Activated CD4-positive, alpha-beta T cell treated with anti-CD3 and anti-CD28 coated beads for 36 hours (primary cell): ENCODE measurements around the gene AADAC. TPM values are rescaled to one million over a fixed set of nuclear protein-coding genes. Genes with fewer than 3 reads are reported as not detected.
"Not testable (repeated sequence)": the region's sequence is repeated elsewhere in the genome, so short reads cannot be mapped to it uniquely, and the experiment has no call there.

Experiments used
- ATAC-seq: fragments of 200-7000 bp; cut with Tn5 transposase; one replicate; pipeline ENCODE4 v1.10.0; 2021; ENCODE audit warnings: mild to moderate bottlenecking, moderate library complexity
- CTCF ChIA-PET: fragments of 350-600 bp; sonication (Branson Sonifier 250); formaldehyde crosslinking; loops from one replicate; lab custom pipeline; 2021; ENCODE audit warnings: antibody characterized with exemption; lab: Charles Lee
- POLR2A ChIA-PET: fragments of 350-600 bp; sonication (Branson Sonifier 250); formaldehyde crosslinking; loops from one replicate; lab custom pipeline; 2021; ENCODE audit warnings: antibody characterized with exemption, inconsistent platforms; lab: Charles Lee
- DNase-seq: peaks from one replicate; pipeline ENCODE4 v3.0.0-alpha.2; 2020
- H3K27ac Mint-ChIP-seq: one replicate; pipeline ENCODE4 v1.8.0; 2021; ENCODE audit warnings: mixed read lengths
- H3K27me3 Mint-ChIP-seq: one replicate; pipeline ENCODE4 v1.8.0; 2021; ENCODE audit warnings: mixed read lengths
- H3K36me3 Mint-ChIP-seq: one replicate; pipeline ENCODE4 v1.8.0; 2021; ENCODE audit warnings: low read depth, mixed read lengths
- H3K4me1 Mint-ChIP-seq: one replicate; pipeline ENCODE4 v1.8.0; 2021; ENCODE audit warnings: mixed read lengths
- H3K4me3 Mint-ChIP-seq: one replicate; pipeline ENCODE4 v1.8.0; 2021; ENCODE audit warnings: mild to moderate bottlenecking, moderate library complexity, mixed read lengths
- H3K9me3 Mint-ChIP-seq: one replicate; pipeline ENCODE4 v1.8.0; 2021; ENCODE audit warnings: low read depth, mixed read lengths
- intact Hi-C, 2 experiments: fragments of 100-400 bp; cut with DNase I in 1 of 2; cut with micrococcal nuclease in 1 of 2; formaldehyde crosslinking; loops; one replicate each; pipeline versions ENCODE4 v1.14.2 to v1.15.1; 2022 to 2024; cut with DNase I, micrococcal nuclease
- total RNA-seq, 2 experiments: library from RNA; stranded (reverse); gene quantifications; one replicate each; pipeline ENCODE4 v1.2.3, GENCODE V29; 2021

Gene AADAC
- total RNA-seq: not detected

GRCh38 chr3:151813799-151814198, at the start of gene AADAC:
Gene AADAC (plus strand): TSS chr3:151814116. CDS start chr3:151814163, 47 bp downstream.
- Mint-ChIP-seq H3K27me3 (peaks cover 2% of the 10 kb centered on the region), H3K36me3 (no peaks in the 10 kb centered on the region), H3K4me3 (no peak within 1 kb of the TSS), H3K4me1 (no peaks in the 10 kb centered on the region), H3K9me3 (no peaks in the 10 kb centered on the region), H3K27ac (no peak within 1 kb of the TSS)
- CTCF ChIA-PET: interaction anchor here (1.2 kb wide), 1 partner anchor 24 kb away, joined by 3 read pairs; no protein-coding TSS in a partner anchor
- intact Hi-C loops: no loop called here
- ATAC-seq: no peak
- POLR2A ChIA-PET: no interaction called here
- no peak for DNase-seq

GRCh38 chr3:151764699-151765098, 49.2 kb upstream of the AADAC start:
- DNase-seq, H3K4me3 Mint-ChIP-seq: not testable (repeated sequence)

GRCh38 chr3:151765685-151766084, 48.2 kb upstream of the AADAC start:
- Mint-ChIP-seq H3K9me3 (peaks cover 3% of the 10 kb centered on the region), H3K27ac (no peak overlapping the region), H3K27me3 (no peaks in the 10 kb centered on the region), H3K4me1 (no peaks in the 10 kb centered on the region), H3K36me3 (no peaks in the 10 kb centered on the region), H3K4me3 (no peak overlapping the region)
- DNase-seq (no peak), ATAC-seq (no peak)
- intact Hi-C loops: no loop called here
- POLR2A ChIA-PET: no interaction called here
- CTCF ChIA-PET: interaction anchor here (0.7 kb wide), 1 partner anchor 19 kb away, joined by 3 read pairs; no protein-coding TSS in a partner anchor

More at GRCh38 chr3:151764699-151765098, 49.2 kb upstream of the AADAC start:
- H3K9me3 Mint-ChIP-seq, H3K36me3 Mint-ChIP-seq, ATAC-seq, intact Hi-C loops, H3K27ac Mint-ChIP-seq, POLR2A ChIA-PET, H3K4me1 Mint-ChIP-seq, H3K27me3 Mint-ChIP-seq, CTCF ChIA-PET: not testable (repeated sequence)

- Mint-ChIP-seq H3K9me3 (peaks cover 3% of the 10 kb centered on the region), H3K36me3 (no peaks in the 10 kb centered on the region), H3K27ac (no peak overlapping the region), H3K4me1 (no peaks in the 10 kb centered on the region), H3K27me3 (no peaks in the 10 kb centered on the region), H3K4me3 (no peak overlapping the region)
- CTCF ChIA-PET: no interaction called here
- intact Hi-C loops: no loop called here
- POLR2A ChIA-PET: no interaction called here
- DNase-seq (no peak), ATAC-seq (no peak)
These were observed 47.5 kb upstream of the AADAC start for GRCh38 chr3:151766454-151766853.

GRCh38 chr3:151768393-151768930, 45.5 kb upstream of the AADAC start:
- Mint-ChIP-seq H3K36me3 (no peaks in the 10 kb centered on the region), H3K9me3 (peaks cover 3% of the 10 kb centered on the region), H3K4me1 (no peaks in the 10 kb centered on the region), H3K27me3 (no peaks in the 10 kb centered on the region), H3K27ac (no peak overlapping the region), H3K4me3 (no peak overlapping the region)
- POLR2A ChIA-PET: no interaction called here
- ATAC-seq: no peak
- CTCF ChIA-PET: no interaction called here
- intact Hi-C loops: no loop called here
- no peak for DNase-seq

- DNase-seq (no peak), ATAC-seq (no peak)
- Mint-ChIP-seq H3K9me3 (peaks cover 3% of the 10 kb centered on the region), H3K27me3 (no peaks in the 10 kb centered on the region), H3K36me3 (no peaks in the 10 kb centered on the region), H3K4me3 (no peak overlapping the region), H3K4me1 (no peaks in the 10 kb centered on the region), H3K27ac (no peak overlapping the region)
- ChIA-PET POLR2A (no interaction called here), CTCF (no interaction called here)
- intact Hi-C loops: no loop called here
These were observed 44.7 kb upstream of the AADAC start for GRCh38 chr3:151769175-151769574.

- Mint-ChIP-seq H3K36me3 (no peaks in the 10 kb centered on the region), H3K27ac (no peak overlapping the region), H3K9me3 (no peaks in the 10 kb centered on the region), H3K4me3 (no peak overlapping the region), H3K4me1 (no peaks in the 10 kb centered on the region), H3K27me3 (peaks cover 2% of the 10 kb centered on the region)
- ATAC-seq (no peak), DNase-seq (no peak)
- CTCF ChIA-PET: no interaction called here
- intact Hi-C loops: no loop called here
- POLR2A ChIA-PET: no interaction called here
These were observed 43.0 kb upstream of the AADAC start for GRCh38 chr3:151770956-151771355.

GRCh38 chr3:151772825-151773480, 41.0 kb upstream of the AADAC start:
- intact Hi-C loops: no loop called here
- peaks cover 2% of the 10 kb centered on the region for H3K27me3 Mint-ChIP-seq
- H3K27ac Mint-ChIP-seq: no peak overlapping the region
- no peak for DNase-seq
- H3K9me3 Mint-ChIP-seq: no peaks in the 10 kb centered on the region
- ChIA-PET POLR2A (interaction anchor here (0.6 to 0.8 kb wide), 2 partner anchors 66 to 728 kb away, joined by 3 to 4 read pairs; no protein-coding TSS in a partner anchor), CTCF (no interaction called here)
- no peaks in the 10 kb centered on the region for H3K36me3 Mint-ChIP-seq
- no peaks in the 10 kb centered on the region for H3K4me1 Mint-ChIP-seq
- no peak overlapping the region for H3K4me3 Mint-ChIP-seq
- no peak for ATAC-seq

- H3K4me1 Mint-ChIP-seq: no peaks in the 10 kb centered on the region
- no peak overlapping the region for H3K4me3 Mint-ChIP-seq
- no peak for DNase-seq
- intact Hi-C loops: no loop called here
- H3K9me3 Mint-ChIP-seq: no peaks in the 10 kb centered on the region
- ATAC-seq: no peak
- ChIA-PET CTCF (interaction anchor here (0.6 kb wide), 1 partner anchor 81 kb away, joined by 3 read pairs; no protein-coding TSS in a partner anchor), POLR2A (interaction anchor here (0.8 kb wide), 1 partner anchor 727 kb away, joined by 4 read pairs; no protein-coding TSS in a partner anchor)
- H3K27ac Mint-ChIP-seq: no peak overlapping the region
- H3K27me3 Mint-ChIP-seq: peaks cover 2% of the 10 kb centered on the region
- no peaks in the 10 kb centered on the region for H3K36me3 Mint-ChIP-seq
These were observed 39.7 kb upstream of the AADAC start for GRCh38 chr3:151774235-151774634.

GRCh38 chr3:151774910-151775309, 39.0 kb upstream of the AADAC start:
- no peaks in the 10 kb centered on the region for H3K36me3 Mint-ChIP-seq
- intact Hi-C loops: no loop called here

GRCh38 chr3:151775314-151776258, 38.3 kb upstream of the AADAC start:
- CTCF ChIA-PET: interaction anchor here (0.6 kb wide), 1 partner anchor 344 kb away, joined by 3 read pairs; no protein-coding TSS in a partner anchor
- intact Hi-C loops: no loop called here

More at GRCh38 chr3:151774910-151775309, 39.0 kb upstream of the AADAC start:
- DNase-seq (no peak), ATAC-seq (no peak)
- H3K4me1 Mint-ChIP-seq: no peaks in the 10 kb centered on the region
- ChIA-PET POLR2A (no interaction called here), CTCF (no interaction called here)
- no peaks in the 10 kb centered on the region for H3K9me3 Mint-ChIP-seq
- peaks cover 2% of the 10 kb centered on the region for H3K27me3 Mint-ChIP-seq
- no peak overlapping the region for H3K27ac Mint-ChIP-seq
- H3K4me3 Mint-ChIP-seq: no peak overlapping the region

More at GRCh38 chr3:151775314-151776258, 38.3 kb upstream of the AADAC start:
- H3K9me3 Mint-ChIP-seq: no peaks in the 10 kb centered on the region
- H3K27ac Mint-ChIP-seq: no peak overlapping the region
- H3K27me3 Mint-ChIP-seq: peaks cover 2% of the 10 kb centered on the region
- POLR2A ChIA-PET: no interaction called here
- DNase-seq (no peak), ATAC-seq (no peak)
- H3K4me3 Mint-ChIP-seq: no peak overlapping the region
- H3K36me3 Mint-ChIP-seq: no peaks in the 10 kb centered on the region
- no peaks in the 10 kb centered on the region for H3K4me1 Mint-ChIP-seq
